SK-N-SH (cell line): ENCODE data around the gene MTARC1. TPM values are rescaled to one million over a fixed set of nuclear protein-coding genes. Genes with fewer than 3 reads are reported as not detected.

ENCODE experiments used
- CTCF ChIA-PET: fragments of 300-600, 350-600 bp; formaldehyde crosslinking; extraction: SDS; loops from one replicate; lab custom pipeline; 2021; lab: Yijun Ruan, JAX
- POLR2A ChIA-PET: fragments of 350-600 bp; sonication (Branson Sonifier 250); formaldehyde crosslinking; extraction: SDS; loops from one replicate; lab custom pipeline; 2020; ENCODE audit warnings: antibody characterized with exemption, inconsistent platforms; lab: Yijun Ruan, JAX
- DNase-seq: peaks from one replicate; pipeline ENCODE4 v3.0.0; 2012
- H2AFZ ChIP-seq: fragments of 200-600 bp; sonication (generic); 2 replicates; pipeline ENCODE4 v1.8.1; 2016; ENCODE audit warnings: antibody characterized with exemption, mild to moderate bottlenecking, low read depth
- H3F3A ChIP-seq: fragments of 200-600 bp; sonication (generic); replicated peaks from 2 replicates; pipeline ENCODE3; 2016; ENCODE audit warnings: antibody characterized with exemption, mild to moderate bottlenecking; ENCODE audit not compliant: insufficient read depth
- H3K27ac ChIP-seq, 2 experiments: fragments of 200-500 bp in 1 of 2; fragments of 200-600 bp in 1 of 2; sonication (Bioruptor generic) in 1 of 2; sonication (generic), shearing (Covaris generic) in 1 of 2; 2 replicates each; pipeline versions ENCODE4 v1.5.1 to v1.6.1; 2014 to 2016; ENCODE audit warnings: low read depth in 2 of 2, inconsistent platforms in 1 of 2, low read length in 1 of 2, mild to moderate bottlenecking in 1 of 2, mixed read lengths in 1 of 2
- H3K27me3 ChIP-seq: fragments of 200-600 bp; sonication (generic), shearing (Covaris generic); 2 replicates; pipeline ENCODE4 v1.6.1; 2016; ENCODE audit warnings: mixed run types; ENCODE audit not compliant: insufficient read depth
- H3K36me3 ChIP-seq, 2 experiments: fragments of 200-500 bp in 1 of 2; fragments of 200-600 bp in 1 of 2; sonication (Bioruptor generic) in 1 of 2; sonication (generic) in 1 of 2; replicated peaks in 1 of 2; 2 replicates each; pipeline versions ENCODE3 to v1.5.1; 2014 to 2016; ENCODE audit warnings: low read length in 1 of 2, mild to moderate bottlenecking in 1 of 2; ENCODE audit not compliant: insufficient read depth in 2 of 2, control insufficient read depth in 1 of 2
- H3K4me1 ChIP-seq, 2 experiments: fragments of 200-500 bp in 1 of 2; fragments of 200-600 bp in 1 of 2; sonication (Bioruptor generic) in 1 of 2; sonication (generic), shearing (Covaris generic) in 1 of 2; 2 replicates each; pipeline versions ENCODE4 v1.5.1 to v1.6.1; 2014 to 2016; ENCODE audit warnings: low read depth in 1 of 2, low read length in 1 of 2, mixed run types in 1 of 2; ENCODE audit not compliant: insufficient read depth in 2 of 2, control insufficient read depth in 1 of 2
- H3K4me2 ChIP-seq: fragments of 200-600 bp; sonication (generic), shearing (Covaris generic); 2 replicates; pipeline ENCODE4 v1.6.1; 2017; ENCODE audit warnings: mixed run types
- H3K4me3 ChIP-seq, 2 experiments: fragments of 200-500 bp in 1 of 2; fragments of 200-600 bp in 1 of 2; sonication (Bioruptor generic) in 1 of 2; sonication (generic), shearing (Covaris generic) in 1 of 2; 2 replicates each; pipeline versions ENCODE4 v1.5.1 to v1.8.1; 2014 to 2016; ENCODE audit warnings: low read depth in 2 of 2, inconsistent platforms in 1 of 2, low read length in 1 of 2, mild to moderate bottlenecking in 1 of 2, mixed read lengths in 1 of 2, moderate library complexity in 1 of 2
- H3K79me2 ChIP-seq: fragments of 200-600 bp; sonication (generic); 2 replicates; pipeline ENCODE4 v1.8.1; 2017; ENCODE audit warnings: mild to moderate bottlenecking; ENCODE audit not compliant: insufficient read depth
- H3K9ac ChIP-seq: fragments of 200-600 bp; sonication (generic); 2 replicates; pipeline ENCODE4 v1.6.1; 2017; ENCODE audit warnings: mixed run types
- H3K9me2 ChIP-seq: fragments of 200-600 bp; sonication (generic); 2 replicates; pipeline ENCODE4 v1.6.1; 2017; ENCODE audit warnings: mixed run types
- H3K9me3 ChIP-seq: fragments of 200-600 bp; sonication (generic); 2 replicates; pipeline ENCODE4 v1.6.1; 2017; ENCODE audit warnings: mixed run types, mild to moderate bottlenecking, moderate library complexity
- H4K20me1 ChIP-seq: fragments of 200-600 bp; sonication (generic); 2 replicates; pipeline ENCODE4 v1.6.1; 2017; ENCODE audit warnings: mild to moderate bottlenecking, mixed run types; ENCODE audit not compliant: insufficient read depth
- FOSL2 ChIP-seq: IDR thresholded peaks from 2 replicates; pipeline ENCODE4 v1.4.0; 2012; ENCODE audit warnings: low read depth, mild to moderate bottlenecking, moderate library complexity, borderline replicate concordance
- FOXJ3 ChIP-seq: sonication (generic); formaldehyde crosslinking; IDR thresholded peaks from 2 replicates; pipeline ENCODE4 v1.5.1; 2020; ENCODE audit warnings: mild to moderate bottlenecking, missing genetic modification reagents
- GABPA ChIP-seq: IDR thresholded peaks from 2 replicates; pipeline ENCODE4 v1.4.0; 2012; ENCODE audit warnings: low read depth, mild to moderate bottlenecking
- GATA2 ChIP-seq: sonication (generic); formaldehyde crosslinking; IDR thresholded peaks from 2 replicates; pipeline ENCODE4 v1.5.0; 2020; ENCODE audit warnings: mild to moderate bottlenecking, missing genetic modification reagents
- IRF3 ChIP-seq: fragments of 150-350 bp; IDR thresholded peaks from 2 replicates; pipeline ENCODE4 v1.6.1; 2016; ENCODE audit warnings: mild to moderate bottlenecking, low read depth, low read length
- JUND ChIP-seq: IDR thresholded peaks from 2 replicates; pipeline ENCODE4 v1.4.0; 2012
- POLR2AphosphoS5 ChIP-seq: IDR thresholded peaks from 2 replicates; pipeline ENCODE4 v1.6.1; 2012; ENCODE audit warnings: low read depth, low read length
- REST ChIP-seq: IDR thresholded peaks from 2 replicates; pipeline ENCODE4 v1.6.1; 2012; ENCODE audit warnings: mild to moderate bottlenecking, low read depth, low read length, moderate library complexity
- TAF1 ChIP-seq: IDR thresholded peaks from 2 replicates; pipeline ENCODE4 v1.6.1; 2012; ENCODE audit warnings: low read depth, mild to moderate bottlenecking, low read length, moderate library complexity, borderline replicate concordance
- TCF12 ChIP-seq: IDR thresholded peaks from 2 replicates; pipeline ENCODE4 v1.4.0; 2012
- TEAD4 ChIP-seq: IDR thresholded peaks from 2 replicates; pipeline ENCODE4 v1.4.0; 2012; ENCODE audit warnings: mild to moderate bottlenecking, borderline replicate concordance; ENCODE audit not compliant: insufficient read depth
- USF1 ChIP-seq: IDR thresholded peaks from 2 replicates; pipeline ENCODE4 v1.4.0; 2012; ENCODE audit warnings: low read depth, borderline replicate concordance
- YY1 ChIP-seq: IDR thresholded peaks from 2 replicates; pipeline ENCODE4 v1.4.0; 2012; ENCODE audit warnings: low read depth, mild to moderate bottlenecking
- WGBS: methylation state at CpG from one replicate; pipeline ENCODE4 v1.1.6; 2017; ENCODE audit warnings: low lambda C conversion rate; 5-methylcytosine and 5-hydroxymethylcytosine counted together
- polyA plus RNA-seq, 3 experiments: library from polyadenylated mRNA; depleted of rRNA; stranded (reverse); fragments of >200 nt; gene quantifications; 2 replicates each; pipeline ENCODE4 v1.2.3, GENCODE V29; 2012

The MTARC1 gene
- polyA plus RNA-seq, 1 of the 3 experiments (the other 2 are of a cell fraction): 6.1 TPM

- Histone ChIP-seq H3K27me3 (no peaks in the 10 kb centered on the region), H3K36me3 (peaks cover 0 to 16% of the 10 kb centered on the region in 2 experiments), H3K9me3 (no peaks in the 10 kb centered on the region), H3K27ac (peak overlapping the region in 1 of 2 experiments; percentile 83; a peak in 2 of 4 replicates), H3K9me2 (no peaks in the 10 kb centered on the region), H4K20me1 (no peaks in the 10 kb centered on the region), H3K79me2 (no peaks in the 10 kb centered on the region), H3K4me2 (peak overlapping the region; percentile 77), H3F3A (no peaks in the 10 kb centered on the region), H3K4me3 (peak overlapping the region; percentile 68 to 73), H3K9ac (peak overlapping the region; percentile 55; the same call in 1 of the 2 replicates), H3K4me1 (peaks cover 0 to 30% of the 10 kb centered on the region in 2 experiments; a peak in 2 of 4 replicates), H2AFZ (peak overlapping the region; percentile 79; the same call in 1 of the 2 replicates)
- POLR2A ChIA-PET: interaction anchor here (0.5 to 1.4 kb wide), 8 partner anchors 11 to 747 kb away, joined by 3 to 5 read pairs (median 3); partner anchors contain the start of gene MTARC2
- TF ChIP-seq FOXJ3 (CRISPR knock-in tag): no peak
- peak; percentile 64; the same call in 1 of the 2 replicates for TF ChIP-seq USF1
- WGBS: 45% methylated on average over 9 of the region's 32 CpGs
- CTCF ChIA-PET: interaction anchor here (0.7 to 7.6 kb wide), 9 partner anchors 11 to 416 kb away, joined by 3 to 63 read pairs (median 6); no protein-coding TSS in a partner anchor
- DNase-seq: peak; percentile 71
Measured at GRCh38 chr1:220787069-220787619, 431 bp downstream of the MTARC1 start.

- H3K9me3 ChIP-seq: no peaks in the 10 kb centered on the region
- no peak overlapping the region for H3K27ac ChIP-seq
- H3K36me3 ChIP-seq: peaks cover 0 to 6% of the 10 kb centered on the region in 2 experiments
- CTCF ChIA-PET: interaction anchor here (0.7 to 7.6 kb wide), 5 partner anchors 13 to 507 kb away, joined by 3 to 63 read pairs (median 4); no protein-coding TSS in a partner anchor
- H2AFZ ChIP-seq: no peak overlapping the region
- peaks cover 0 to 30% of the 10 kb centered on the region in 2 experiments; a peak in 2 of 4 replicates for H3K4me1 ChIP-seq
- no peak overlapping the region for H3K4me2 ChIP-seq
- H3K9ac ChIP-seq: no peak overlapping the region
- H4K20me1 ChIP-seq: no peaks in the 10 kb centered on the region
- whole genome bisulfite sequencing: 89% methylated on average over 7 of the region's 7 CpGs
- H3K79me2 ChIP-seq: no peaks in the 10 kb centered on the region
- no peak overlapping the region for H3K4me3 ChIP-seq
- TF ChIP-seq FOSL2 (no peak), TAF1 (no peak), IRF3 (no peak), TCF12 (no peak), USF1 (no peak), POLR2AphosphoS5 (no peak), GATA2 (CRISPR knock-in tag) (no peak), TEAD4 (no peak), GABPA (no peak), YY1 (no peak), REST (no peak), JUND (no peak)
- no peaks in the 10 kb centered on the region for H3K9me2 ChIP-seq
- POLR2A ChIA-PET: no interaction called here
- no peaks in the 10 kb centered on the region for H3F3A ChIP-seq
- DNase-seq: no peak
- no peaks in the 10 kb centered on the region for H3K27me3 ChIP-seq
Measured at GRCh38 chr1:220788900-220789299, 2.2 kb downstream of the MTARC1 start.
